NCI-H748 treated with DMSO at 0.1 percent for 48 hours (cell line): ENCODE data around the gene CMTM2.

Source experiments
- DNase-seq: peaks from one replicate; lab custom pipeline; 2025; lab: John Stamatoyannopoulos, UW

The CMTM2 gene

GRCh38 chr16:66634527-66635196 lies 55.4 kb downstream of the CMTM2 start:
- no peak for DNase-seq

DNA sequence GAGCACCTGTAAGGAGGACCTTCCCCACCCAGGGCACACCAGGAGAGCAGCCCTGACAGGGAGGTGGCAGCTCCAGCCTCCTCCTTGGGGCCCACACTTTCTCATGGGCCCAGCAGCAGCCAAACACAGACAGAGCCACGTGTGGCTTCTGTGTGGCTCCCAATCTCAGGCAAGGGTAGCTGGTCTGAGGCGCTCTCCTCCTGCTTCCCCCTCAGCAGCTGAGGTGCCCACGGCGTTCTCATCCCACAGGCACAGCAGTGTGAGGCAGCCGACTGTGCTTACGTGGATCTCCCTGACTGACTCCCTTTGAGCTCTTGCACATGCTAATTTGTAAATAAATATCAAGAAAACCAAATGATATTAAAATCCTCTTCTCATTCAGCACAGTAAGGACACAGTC lies 56.1 kb downstream of the CMTM2 start:
- DNase-seq = no peak

GRCh38 chr16:66636199-66636598 lies 56.9 kb downstream of the CMTM2 start:
- no peak for DNase-seq

- no peak for DNase-seq
Measured at GRCh38 chr16:66637806-66638205, 58.5 kb downstream of the CMTM2 start.
